Endodermal cell (in vitro differentiated cells): ENCODE data around the gene CSRP2. TPM values are rescaled to one million over a fixed set of nuclear protein-coding genes. Genes with fewer than 3 reads are reported as not detected.

Source experiments
- DNase-seq: peaks from one replicate; pipeline ENCODE4 v3.0.0-alpha.2; 2017
- H3K27ac ChIP-seq: 2 replicates; pipeline ENCODE4 v1.5.1; 2013; ENCODE audit warnings: mild to moderate bottlenecking, low read depth, low read length, moderate library complexity
- H3K27me3 ChIP-seq: 2 replicates; pipeline ENCODE4 v1.6.1; 2013; ENCODE audit warnings: mild to moderate bottlenecking, low read length, moderate library complexity; ENCODE audit not compliant: insufficient read depth, control insufficient read depth, poor library complexity, severe bottlenecking
- H3K36me3 ChIP-seq: 2 replicates; pipeline ENCODE4 v1.7.0; 2013; ENCODE audit warnings: mild to moderate bottlenecking, low read length, moderate library complexity; ENCODE audit not compliant: control insufficient read depth, insufficient read depth
- H3K4me1 ChIP-seq: one replicate; pipeline ENCODE4 v1.7.0; 2013; ENCODE audit warnings: low read length; ENCODE audit not compliant: control insufficient read depth, insufficient read depth
- H3K4me3 ChIP-seq: 2 replicates; pipeline ENCODE4 v1.5.1; 2013; ENCODE audit warnings: mild to moderate bottlenecking, low read length, moderate library complexity
- H3K9ac ChIP-seq: 2 replicates; pipeline ENCODE4 v1.6.1; 2013; ENCODE audit warnings: mild to moderate bottlenecking, low read length, moderate library complexity; ENCODE audit not compliant: poor library complexity, severe bottlenecking; ENCODE audit errors: extremely low read depth
- H3K9me3 ChIP-seq: 2 replicates; pipeline ENCODE4 v1.6.1; 2013; ENCODE audit warnings: mild to moderate bottlenecking, low read length, moderate library complexity; ENCODE audit not compliant: control insufficient read depth
- H3K27ac Mint-ChIP-seq: 2 replicates; pipeline ENCODE4 v1.8.0; 2020; ENCODE audit warnings: mixed read lengths
- H3K27me3 Mint-ChIP-seq: 2 replicates; pipeline ENCODE4 v1.8.0; 2021; ENCODE audit warnings: mild to moderate bottlenecking, mixed read lengths; ENCODE audit not compliant: insufficient read depth
- H3K36me3 Mint-ChIP-seq: 2 replicates; pipeline ENCODE4 v1.8.0; 2020; ENCODE audit warnings: low read depth, mixed read lengths
- H3K4me1 Mint-ChIP-seq: 2 replicates; pipeline ENCODE4 v1.8.0; 2020; ENCODE audit warnings: mixed read lengths
- H3K4me3 Mint-ChIP-seq: 2 replicates; pipeline ENCODE4 v1.8.0; 2020; ENCODE audit warnings: mild to moderate bottlenecking, moderate library complexity, mixed read lengths
- H3K9me3 Mint-ChIP-seq: 2 replicates; pipeline ENCODE4 v1.8.0; 2020; ENCODE audit warnings: mild to moderate bottlenecking, mixed read lengths
- WGBS, 2 experiments: methylation state at CpG; one replicate each; pipeline versions ENCODE4 v1.1.5 to v1.1.7; 2013; ENCODE audit warnings: missing lambda C conversion rate in 2 of 2, mixed read lengths in 1 of 2; ENCODE audit not compliant: insufficient coverage in 1 of 2, insufficient read length in 1 of 2; 5-methylcytosine and 5-hydroxymethylcytosine counted together
- total RNA-seq, 2 donors: library from RNA; stranded (reverse); fragmentation: NEBNext Ultra II Directional in 1 of 2; extraction: Animal tissue kit (Norgen Biotek cat#: 25700) in 1 of 2; gene quantifications; 2 replicates in 1 of 2; 3 replicates in 1 of 2; pipeline ENCODE4 v1.2.1, GENCODE V29; 2021
- TF ChIP-seq, protein P1 (sequence below): fragments of 200-600 bp; sonication (generic); conservative IDR thresholded peaks from 2 replicates; pipeline ENCODE4 v1.5.0; 2021; ENCODE audit warnings: antibody characterized with exemption, mild to moderate bottlenecking

Gene CSRP2
- total RNA-seq, 2 donors from 2014 or later = 74.7 to 121 TPM

DNA sequence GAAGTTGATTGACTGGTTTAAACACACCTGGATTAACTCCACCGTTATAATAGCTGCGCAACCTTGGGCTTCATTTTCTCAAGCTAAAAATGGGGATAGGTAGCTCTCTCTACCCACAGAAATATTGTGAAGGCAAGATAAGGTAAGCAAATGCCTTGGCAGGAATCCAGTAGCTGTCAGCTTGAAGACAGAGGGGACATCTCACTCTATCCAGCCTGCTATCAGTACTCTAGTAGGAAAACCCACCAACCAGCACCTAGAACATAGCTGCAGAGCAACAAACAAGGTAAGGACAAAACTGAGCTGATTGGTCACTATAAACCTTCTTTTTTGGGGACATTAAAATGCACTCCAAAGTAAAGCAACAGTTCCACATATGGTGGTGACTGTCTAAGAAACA lies 7.7 kb downstream of the CSRP2 start:
- TF ChIP-seq, protein P1, sequence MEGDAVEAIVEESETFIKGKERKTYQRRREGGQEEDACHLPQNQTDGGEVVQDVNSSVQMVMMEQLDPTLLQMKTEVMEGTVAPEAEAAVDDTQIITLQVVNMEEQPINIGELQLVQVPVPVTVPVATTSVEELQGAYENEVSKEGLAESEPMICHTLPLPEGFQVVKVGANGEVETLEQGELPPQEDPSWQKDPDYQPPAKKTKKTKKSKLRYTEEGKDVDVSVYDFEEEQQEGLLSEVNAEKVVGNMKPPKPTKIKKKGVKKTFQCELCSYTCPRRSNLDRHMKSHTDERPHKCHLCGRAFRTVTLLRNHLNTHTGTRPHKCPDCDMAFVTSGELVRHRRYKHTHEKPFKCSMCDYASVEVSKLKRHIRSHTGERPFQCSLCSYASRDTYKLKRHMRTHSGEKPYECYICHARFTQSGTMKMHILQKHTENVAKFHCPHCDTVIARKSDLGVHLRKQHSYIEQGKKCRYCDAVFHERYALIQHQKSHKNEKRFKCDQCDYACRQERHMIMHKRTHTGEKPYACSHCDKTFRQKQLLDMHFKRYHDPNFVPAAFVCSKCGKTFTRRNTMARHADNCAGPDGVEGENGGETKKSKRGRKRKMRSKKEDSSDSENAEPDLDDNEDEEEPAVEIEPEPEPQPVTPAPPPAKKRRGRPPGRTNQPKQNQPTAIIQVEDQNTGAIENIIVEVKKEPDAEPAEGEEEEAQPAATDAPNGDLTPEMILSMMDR = no peak
- H3K4me1 Mint-ChIP-seq = peaks cover 6% of the 10 kb centered on the region
- no peaks in the 10 kb centered on the region for H3K27me3 Mint-ChIP-seq
- peaks cover 7% of the 10 kb centered on the region for H3K36me3 Mint-ChIP-seq
- no peak for DNase-seq
- Histone ChIP-seq H3K9ac (no peak overlapping the region), H3K4me1 (no peaks in the 10 kb centered on the region), H3K9me3 (no peaks in the 10 kb centered on the region), H3K36me3 (no peaks in the 10 kb centered on the region), H3K27ac (no peak overlapping the region), H3K4me3 (no peak overlapping the region), H3K27me3 (no peaks in the 10 kb centered on the region)
- no peaks in the 10 kb centered on the region for H3K9me3 Mint-ChIP-seq
- WGBS, 2 experiments = 96 to 100% methylated on average over 2 of the region's 2 CpGs
- no peak overlapping the region for H3K4me3 Mint-ChIP-seq
- H3K27ac Mint-ChIP-seq = no peak overlapping the region

DNA sequence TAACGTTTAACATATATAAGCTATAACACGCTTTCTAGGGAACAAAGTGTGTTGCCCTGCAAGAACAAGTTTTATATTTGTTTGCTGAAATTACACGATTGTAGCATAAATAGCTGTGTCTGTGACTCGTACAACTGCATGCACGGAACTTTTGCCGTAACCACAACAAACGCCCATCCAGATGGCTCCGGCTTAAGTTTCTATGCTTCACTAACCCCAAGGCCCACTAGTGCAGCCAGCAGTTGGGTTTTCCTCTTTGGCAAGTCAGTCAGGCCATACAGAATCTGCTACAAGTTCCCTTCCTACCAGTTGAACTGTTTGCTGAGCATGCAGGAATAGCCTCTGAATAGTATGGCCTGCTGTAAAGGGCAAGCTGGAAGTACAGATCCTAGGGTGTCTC lies 12.1 kb downstream of the CSRP2 start:
- H3K9ac ChIP-seq = no peak overlapping the region
- H3K4me3 ChIP-seq = no peak overlapping the region
- peaks cover 21% of the 10 kb centered on the region for H3K36me3 Mint-ChIP-seq
- H3K27ac Mint-ChIP-seq = no peak overlapping the region
- peak overlapping the region; percentile 98 for H3K27ac ChIP-seq
- TF ChIP-seq, protein P1 = no peak
- no peaks in the 10 kb centered on the region for H3K9me3 ChIP-seq
- no peaks in the 10 kb centered on the region for H3K27me3 Mint-ChIP-seq
- no peaks in the 10 kb centered on the region for H3K4me1 ChIP-seq
- no peaks in the 10 kb centered on the region for H3K9me3 Mint-ChIP-seq
- 88 to 89% methylated on average over 7 to 8 of the region's 8 CpGs for WGBS, 2 experiments
- no peak overlapping the region for H3K4me3 Mint-ChIP-seq
- no peaks in the 10 kb centered on the region for H3K4me1 Mint-ChIP-seq
- H3K27me3 ChIP-seq = no peaks in the 10 kb centered on the region
- H3K36me3 ChIP-seq = peaks cover 3% of the 10 kb centered on the region
- DNase-seq = peak; percentile 45

DNA sequence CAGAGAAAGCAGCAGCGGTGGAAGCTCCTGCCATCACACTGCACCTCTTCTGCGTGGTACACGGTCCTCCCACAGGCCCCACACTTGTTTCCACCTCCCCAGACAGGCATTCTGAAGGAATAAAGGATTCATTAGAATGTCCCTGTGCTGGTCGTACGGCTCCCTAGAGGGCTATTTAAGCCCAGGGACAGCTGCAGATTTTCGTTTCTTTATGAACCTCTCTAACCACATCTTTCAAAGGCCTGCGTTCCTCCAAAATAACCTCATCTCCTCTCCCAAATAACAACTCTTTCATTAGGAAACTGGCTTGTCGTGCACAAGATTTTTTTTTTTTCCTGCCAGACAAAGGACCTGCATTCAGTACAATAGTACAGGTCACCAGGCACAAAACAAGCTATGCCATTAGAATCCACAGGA lies 12.7 kb downstream of the CSRP2 start:
- no peak for DNase-seq
- H3K36me3 Mint-ChIP-seq = peaks cover 23% of the 10 kb centered on the region
- no peak overlapping the region for H3K4me3 ChIP-seq

More for the DNA sequence above, 12.7 kb downstream of the CSRP2 start:
- Histone ChIP-seq H3K9me3 (no peaks in the 10 kb centered on the region), H3K4me1 (no peaks in the 10 kb centered on the region), H3K36me3 (peaks cover 6% of the 10 kb centered on the region), H3K9ac (no peak overlapping the region), H3K27ac (peak overlapping the region; percentile 98), H3K27me3 (no peaks in the 10 kb centered on the region)
- H3K9me3 Mint-ChIP-seq = no peaks in the 10 kb centered on the region
- no peak overlapping the region for H3K27ac Mint-ChIP-seq
- 70 to 75% methylated on average over 7 to 8 of the region's 8 CpGs for WGBS, 2 experiments
- no peak overlapping the region for H3K4me3 Mint-ChIP-seq
- H3K4me1 Mint-ChIP-seq = no peaks in the 10 kb centered on the region
- no peaks in the 10 kb centered on the region for H3K27me3 Mint-ChIP-seq
- TF ChIP-seq, protein P1 = no peak
